WTC11 (cell line): ENCODE measurements around the gene DMXL1. TPM values are rescaled to one million over a fixed set of nuclear protein-coding genes. Genes with fewer than 3 reads are reported as not detected.

Experiments
- ATAC-seq: fragments of 200-7000 bp; cut with Tn5 transposase; 2 replicates; pipeline ENCODE4 v1.10.0; 2021; ENCODE audit warnings: mild to moderate bottlenecking, moderate library complexity
- CTCF ChIA-PET: fragments of 300-600 bp; sonication (Branson Sonifier 250); formaldehyde crosslinking; loops from one replicate; lab custom pipeline; 2021; ENCODE audit warnings: antibody characterized with exemption; lab: Charles Lee
- POLR2A ChIA-PET: fragments of 350-600 bp; sonication (Branson Sonifier 250); formaldehyde crosslinking; loops from one replicate; lab custom pipeline; 2021; ENCODE audit warnings: antibody characterized with exemption; lab: Charles Lee
- DNase-seq: peaks from one replicate; pipeline ENCODE4 v3.0.0; 2021; ENCODE audit warnings: low spot score
- H3K27ac Mint-ChIP-seq: 2 replicates; pipeline ENCODE4 v1.8.0; 2021; ENCODE audit warnings: mixed read lengths
- H3K27me3 Mint-ChIP-seq: 2 replicates; pipeline ENCODE4 v1.8.0; 2021; ENCODE audit warnings: low read depth, mild to moderate bottlenecking, moderate library complexity, mixed read lengths
- H3K36me3 Mint-ChIP-seq: 2 replicates; pipeline ENCODE4 v1.8.0; 2021; ENCODE audit warnings: mixed read lengths
- H3K4me1 Mint-ChIP-seq: 2 replicates; pipeline ENCODE4 v1.8.0; 2022; ENCODE audit warnings: mixed read lengths
- H3K4me3 Mint-ChIP-seq: 2 replicates; pipeline ENCODE4 v1.8.0; 2021; ENCODE audit warnings: mild to moderate bottlenecking, moderate library complexity, mixed read lengths
- H3K9me3 Mint-ChIP-seq: 2 replicates; pipeline ENCODE4 v1.8.0; 2021; ENCODE audit warnings: mixed read lengths
- ATF1 ChIP-seq: sonication (generic); formaldehyde crosslinking; IDR thresholded peaks from 2 replicates; pipeline ENCODE4 v1.8.1; 2023; ENCODE audit warnings: mild to moderate bottlenecking, moderate library complexity, missing genetic modification reagents
- CBFB ChIP-seq: sonication (generic); formaldehyde crosslinking; IDR thresholded peaks from 2 replicates; pipeline ENCODE4 v1.8.1; 2022; ENCODE audit warnings: mild to moderate bottlenecking, low read depth, missing genetic modification reagents
- ESRRA ChIP-seq: sonication (generic); formaldehyde crosslinking; IDR thresholded peaks from 2 replicates; pipeline ENCODE4 v1.8.1; 2022; ENCODE audit warnings: mild to moderate bottlenecking, missing genetic modification reagents, borderline replicate concordance
- FOXP4 ChIP-seq: sonication (generic); formaldehyde crosslinking; IDR thresholded peaks from 2 replicates; pipeline ENCODE4 v1.8.0; 2022; ENCODE audit warnings: mild to moderate bottlenecking, missing genetic modification reagents
- GTF2I ChIP-seq: fragments of 250-450 bp; sonication (Bioruptor Pico); conservative IDR thresholded peaks from 2 replicates; pipeline ENCODE4 v1.4.0; 2021; ENCODE audit warnings: mild to moderate bottlenecking
- HMGA2 ChIP-seq: fragments of 250-450 bp; sonication (Bioruptor Pico); IDR thresholded peaks from 2 replicates; pipeline ENCODE4 v1.4.0; 2021; ENCODE audit warnings: mild to moderate bottlenecking, moderate library complexity
- JAZF1 ChIP-seq: fragments of 250-450 bp; sonication (Bioruptor Pico); IDR thresholded peaks from 2 replicates; pipeline ENCODE4 v1.9.0; 2021; ENCODE audit warnings: moderate library complexity, mild to moderate bottlenecking, inconsistent platforms
- NFATC4 ChIP-seq: fragments of 250-450 bp; sonication (Bioruptor Pico); IDR thresholded peaks from 2 replicates; pipeline ENCODE4 v1.9.0; 2021; ENCODE audit warnings: mild to moderate bottlenecking
- PRDM15 ChIP-seq: sonication (generic); formaldehyde crosslinking; IDR thresholded peaks from 2 replicates; pipeline ENCODE4 v1.8.0; 2022; ENCODE audit warnings: missing genetic modification reagents
- RORB ChIP-seq: fragments of 250-450 bp; sonication (Bioruptor Pico); IDR thresholded peaks from 2 replicates; pipeline ENCODE4 v1.9.0; 2021; ENCODE audit warnings: mild to moderate bottlenecking
- SMAD4 ChIP-seq: sonication (generic); formaldehyde crosslinking; IDR thresholded peaks from 2 replicates; pipeline ENCODE4 v1.8.0; 2022; ENCODE audit warnings: mild to moderate bottlenecking, missing genetic modification reagents
- USF1 ChIP-seq: sonication (generic); formaldehyde crosslinking; IDR thresholded peaks from 2 replicates; pipeline ENCODE4 v1.8.0; 2022; ENCODE audit warnings: mild to moderate bottlenecking, missing genetic modification reagents
- ZNF281 ChIP-seq: sonication (generic); formaldehyde crosslinking; IDR thresholded peaks from 2 replicates; pipeline ENCODE4 v1.8.0; 2023; ENCODE audit warnings: mild to moderate bottlenecking, missing genetic modification reagents
- ZNF423 ChIP-seq: fragments of 250-450 bp; sonication (Bioruptor Pico); IDR thresholded peaks from 2 replicates; pipeline ENCODE4 v2.1.2; 2022; ENCODE audit warnings: mild to moderate bottlenecking, moderate library complexity
- ZNF671 ChIP-seq: fragments of 250-450 bp; sonication (Bioruptor Pico); IDR thresholded peaks from 2 replicates; pipeline ENCODE4 v1.8.0; 2021; ENCODE audit warnings: mild to moderate bottlenecking
- total RNA-seq: library from RNA; stranded (reverse); gene quantifications from 3 replicates; pipeline ENCODE4 v1.2.3, GENCODE V29; 2021
- TF ChIP-seq, protein P1 (sequence below): fragments of 250-450 bp; sonication (Bioruptor Pico); IDR thresholded peaks from 2 replicates; pipeline ENCODE4 v1.9.0; 2021; ENCODE audit warnings: mild to moderate bottlenecking, borderline replicate concordance
- TF ChIP-seq, protein P2 (sequence below): sonication (generic); formaldehyde crosslinking; IDR thresholded peaks from 2 replicates; pipeline ENCODE4 v1.8.1; 2023; ENCODE audit warnings: mild to moderate bottlenecking, missing genetic modification reagents
- TF ChIP-seq, protein P3 (sequence below): sonication (generic); formaldehyde crosslinking; IDR thresholded peaks from 2 replicates; pipeline ENCODE4 v1.8.1; 2023; ENCODE audit warnings: mild to moderate bottlenecking, missing genetic modification reagents, moderate library complexity
- TF ChIP-seq, protein P4 (sequence below): sonication (generic); formaldehyde crosslinking; IDR thresholded peaks from 2 replicates; pipeline ENCODE4 v1.8.0; 2022; ENCODE audit warnings: mild to moderate bottlenecking, missing genetic modification reagents
- TF ChIP-seq, protein P5 (sequence below): sonication (generic); formaldehyde crosslinking; IDR thresholded peaks from 2 replicates; pipeline ENCODE4 v1.8.1; 2022; ENCODE audit warnings: mild to moderate bottlenecking, moderate library complexity, missing genetic modification reagents

Gene DMXL1
- total RNA-seq, 1 experiment from 2014 or later, result 43.7 TPM

GRCh38 chr5:119174578-119175163 is 103.8 kb downstream of the DMXL1 start (continued):
- TF ChIP-seq PRDM15 (CRISPR knock-in tag) (no peak), GTF2I (CRISPR knock-in tag) (no peak), USF1 (CRISPR knock-in tag) (no peak), SMAD4 (CRISPR knock-in tag) (no peak), ZNF671 (no peak), ESRRA (CRISPR knock-in tag) (no peak)

DNA sequence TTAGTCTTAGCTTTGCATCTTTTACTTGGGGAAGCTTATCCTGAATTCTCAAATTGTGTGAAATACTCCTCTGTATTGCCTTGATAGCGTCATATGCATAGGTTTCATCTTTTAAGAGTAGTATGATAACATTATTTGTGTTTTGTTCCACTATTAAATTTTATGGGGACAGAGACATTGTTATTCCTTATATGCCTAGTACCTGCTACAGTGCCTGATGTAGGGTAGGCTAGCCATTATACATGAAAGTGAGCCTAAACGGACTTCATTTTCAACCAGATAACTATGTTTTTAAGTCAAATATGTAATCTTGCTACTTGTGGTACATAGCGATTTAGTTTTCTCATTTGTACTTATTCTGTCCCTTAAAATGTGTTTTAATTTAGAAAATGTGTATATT is 105.9 kb downstream of the DMXL1 start:
- DNase-seq (no peak), ATAC-seq (no peak)
- H3K27ac Mint-ChIP-seq, result no peak overlapping the region
- ChIA-PET CTCF (no interaction called here), POLR2A (no interaction called here)
- H3K4me1 Mint-ChIP-seq, result peaks cover 23% of the 10 kb centered on the region
- no peaks in the 10 kb centered on the region for H3K27me3 Mint-ChIP-seq
- H3K4me3 Mint-ChIP-seq, result no peak overlapping the region
- H3K36me3 Mint-ChIP-seq, result peaks cover 4% of the 10 kb centered on the region; the same call in 1 of the 2 replicates
- H3K9me3 Mint-ChIP-seq, result no peaks in the 10 kb centered on the region
- no peak for TF ChIP-seq ZNF423 (CRISPR knock-in tag)
- no peak for TF ChIP-seq NFATC4 (CRISPR knock-in tag)
- no peak for TF ChIP-seq FOXP4 (CRISPR knock-in tag)
- TF ChIP-seq, protein P1, sequence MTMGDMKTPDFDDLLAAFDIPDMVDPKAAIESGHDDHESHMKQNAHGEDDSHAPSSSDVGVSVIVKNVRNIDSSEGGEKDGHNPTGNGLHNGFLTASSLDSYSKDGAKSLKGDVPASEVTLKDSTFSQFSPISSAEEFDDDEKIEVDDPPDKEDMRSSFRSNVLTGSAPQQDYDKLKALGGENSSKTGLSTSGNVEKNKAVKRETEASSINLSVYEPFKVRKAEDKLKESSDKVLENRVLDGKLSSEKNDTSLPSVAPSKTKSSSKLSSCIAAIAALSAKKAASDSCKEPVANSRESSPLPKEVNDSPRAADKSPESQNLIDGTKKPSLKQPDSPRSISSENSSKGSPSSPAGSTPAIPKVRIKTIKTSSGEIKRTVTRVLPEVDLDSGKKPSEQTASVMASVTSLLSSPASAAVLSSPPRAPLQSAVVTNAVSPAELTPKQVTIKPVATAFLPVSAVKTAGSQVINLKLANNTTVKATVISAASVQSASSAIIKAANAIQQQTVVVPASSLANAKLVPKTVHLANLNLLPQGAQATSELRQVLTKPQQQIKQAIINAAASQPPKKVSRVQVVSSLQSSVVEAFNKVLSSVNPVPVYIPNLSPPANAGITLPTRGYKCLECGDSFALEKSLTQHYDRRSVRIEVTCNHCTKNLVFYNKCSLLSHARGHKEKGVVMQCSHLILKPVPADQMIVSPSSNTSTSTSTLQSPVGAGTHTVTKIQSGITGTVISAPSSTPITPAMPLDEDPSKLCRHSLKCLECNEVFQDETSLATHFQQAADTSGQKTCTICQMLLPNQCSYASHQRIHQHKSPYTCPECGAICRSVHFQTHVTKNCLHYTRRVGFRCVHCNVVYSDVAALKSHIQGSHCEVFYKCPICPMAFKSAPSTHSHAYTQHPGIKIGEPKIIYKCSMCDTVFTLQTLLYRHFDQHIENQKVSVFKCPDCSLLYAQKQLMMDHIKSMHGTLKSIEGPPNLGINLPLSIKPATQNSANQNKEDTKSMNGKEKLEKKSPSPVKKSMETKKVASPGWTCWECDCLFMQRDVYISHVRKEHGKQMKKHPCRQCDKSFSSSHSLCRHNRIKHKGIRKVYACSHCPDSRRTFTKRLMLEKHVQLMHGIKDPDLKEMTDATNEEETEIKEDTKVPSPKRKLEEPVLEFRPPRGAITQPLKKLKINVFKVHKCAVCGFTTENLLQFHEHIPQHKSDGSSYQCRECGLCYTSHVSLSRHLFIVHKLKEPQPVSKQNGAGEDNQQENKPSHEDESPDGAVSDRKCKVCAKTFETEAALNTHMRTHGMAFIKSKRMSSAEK (CRISPR knock-in tag), result no peak
- TF ChIP-seq ZNF281 (CRISPR knock-in tag), result no peak
- TF ChIP-seq, protein P2, sequence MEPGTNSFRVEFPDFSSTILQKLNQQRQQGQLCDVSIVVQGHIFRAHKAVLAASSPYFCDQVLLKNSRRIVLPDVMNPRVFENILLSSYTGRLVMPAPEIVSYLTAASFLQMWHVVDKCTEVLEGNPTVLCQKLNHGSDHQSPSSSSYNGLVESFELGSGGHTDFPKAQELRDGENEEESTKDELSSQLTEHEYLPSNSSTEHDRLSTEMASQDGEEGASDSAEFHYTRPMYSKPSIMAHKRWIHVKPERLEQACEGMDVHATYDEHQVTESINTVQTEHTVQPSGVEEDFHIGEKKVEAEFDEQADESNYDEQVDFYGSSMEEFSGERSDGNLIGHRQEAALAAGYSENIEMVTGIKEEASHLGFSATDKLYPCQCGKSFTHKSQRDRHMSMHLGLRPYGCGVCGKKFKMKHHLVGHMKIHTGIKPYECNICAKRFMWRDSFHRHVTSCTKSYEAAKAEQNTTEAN (CRISPR knock-in tag), result no peak
- TF ChIP-seq, protein P3, sequence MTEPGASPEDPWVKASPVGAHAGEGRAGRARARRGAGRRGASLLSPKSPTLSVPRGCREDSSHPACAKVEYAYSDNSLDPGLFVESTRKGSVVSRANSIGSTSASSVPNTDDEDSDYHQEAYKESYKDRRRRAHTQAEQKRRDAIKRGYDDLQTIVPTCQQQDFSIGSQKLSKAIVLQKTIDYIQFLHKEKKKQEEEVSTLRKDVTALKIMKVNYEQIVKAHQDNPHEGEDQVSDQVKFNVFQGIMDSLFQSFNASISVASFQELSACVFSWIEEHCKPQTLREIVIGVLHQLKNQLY (CRISPR knock-in tag), result no peak
- no peak for TF ChIP-seq JAZF1 (CRISPR knock-in tag)
- TF ChIP-seq, protein P4, sequence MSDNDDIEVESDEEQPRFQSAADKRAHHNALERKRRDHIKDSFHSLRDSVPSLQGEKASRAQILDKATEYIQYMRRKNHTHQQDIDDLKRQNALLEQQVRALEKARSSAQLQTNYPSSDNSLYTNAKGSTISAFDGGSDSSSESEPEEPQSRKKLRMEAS, result no peak
- TF ChIP-seq RORB (CRISPR knock-in tag), result no peak
- TF ChIP-seq ATF1 (CRISPR knock-in tag), result no peak
- no peak for TF ChIP-seq HMGA2 (CRISPR knock-in tag)
- TF ChIP-seq, protein P5, sequence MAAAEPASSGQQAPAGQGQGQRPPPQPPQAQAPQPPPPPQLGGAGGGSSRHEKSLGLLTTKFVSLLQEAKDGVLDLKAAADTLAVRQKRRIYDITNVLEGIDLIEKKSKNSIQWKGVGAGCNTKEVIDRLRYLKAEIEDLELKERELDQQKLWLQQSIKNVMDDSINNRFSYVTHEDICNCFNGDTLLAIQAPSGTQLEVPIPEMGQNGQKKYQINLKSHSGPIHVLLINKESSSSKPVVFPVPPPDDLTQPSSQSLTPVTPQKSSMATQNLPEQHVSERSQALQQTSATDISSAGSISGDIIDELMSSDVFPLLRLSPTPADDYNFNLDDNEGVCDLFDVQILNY (CRISPR knock-in tag), result no peak
- TF ChIP-seq CBFB (CRISPR knock-in tag), result no peak
